Immature natural killer cell (primary cell): ENCODE measurements around the gene CA14. TPM values are rescaled to one million over a fixed set of nuclear protein-coding genes. Genes with fewer than 3 reads are reported as not detected.
"Not testable (repeated sequence)": the region's sequence is repeated elsewhere in the genome, so short reads cannot be mapped to it uniquely, and the experiment has no call there.

Source experiments
- DNase-seq, 3 donors: peaks; one replicate each; pipeline ENCODE4 v3.0.0; 2022; ENCODE audit warnings: mixed read lengths in 1 of 3
- H3K27ac Mint-ChIP-seq, 6 donors: one replicate each; pipeline ENCODE4 v1.8.0; 2020; ENCODE audit warnings: mixed read lengths in 6 of 6, mild to moderate bottlenecking in 5 of 6, inconsistent platforms in 4 of 6, moderate library complexity in 3 of 6
- H3K27me3 Mint-ChIP-seq, 3 donors: one replicate each; pipeline ENCODE4 v1.8.0; 2020 to 2021; ENCODE audit warnings: low read depth in 3 of 3, mild to moderate bottlenecking in 3 of 3, mixed read lengths in 3 of 3, moderate library complexity in 3 of 3, inconsistent platforms in 1 of 3
- H3K36me3 Mint-ChIP-seq, 3 donors: one replicate each; pipeline ENCODE4 v1.8.0; 2020; ENCODE audit warnings: mixed read lengths in 3 of 3, inconsistent platforms in 2 of 3, mild to moderate bottlenecking in 2 of 3
- H3K4me1 Mint-ChIP-seq, 2 donors: one replicate each; pipeline ENCODE4 v1.8.0; 2020; ENCODE audit warnings: inconsistent platforms in 2 of 2, mild to moderate bottlenecking in 2 of 2, mixed read lengths in 2 of 2, moderate library complexity in 1 of 2
- H3K4me3 Mint-ChIP-seq, 5 donors: one replicate each; pipeline ENCODE4 v1.8.0; 2020; ENCODE audit warnings: mild to moderate bottlenecking in 5 of 5, mixed read lengths in 5 of 5, inconsistent platforms in 3 of 5, moderate library complexity in 3 of 5
- H3K9me3 Mint-ChIP-seq, 6 donors: one replicate each; pipeline ENCODE4 v1.8.0; 2020; ENCODE audit warnings: mild to moderate bottlenecking in 6 of 6, mixed read lengths in 6 of 6, inconsistent platforms in 4 of 6, moderate library complexity in 3 of 6
- polyA plus RNA-seq, 3 donors: library from polyadenylated mRNA; unstranded; fragments of 300-500 nt; fragmentation: Illumina TruSeq; gene quantifications; one replicate each; pipeline ENCODE4 v1.2.3, GENCODE V29; 2021

The CA14 gene
- polyA plus RNA-seq = under 1 TPM in 2 of 3 donors, not detected in 1; 0.27 to 0.70 TPM

DNA sequence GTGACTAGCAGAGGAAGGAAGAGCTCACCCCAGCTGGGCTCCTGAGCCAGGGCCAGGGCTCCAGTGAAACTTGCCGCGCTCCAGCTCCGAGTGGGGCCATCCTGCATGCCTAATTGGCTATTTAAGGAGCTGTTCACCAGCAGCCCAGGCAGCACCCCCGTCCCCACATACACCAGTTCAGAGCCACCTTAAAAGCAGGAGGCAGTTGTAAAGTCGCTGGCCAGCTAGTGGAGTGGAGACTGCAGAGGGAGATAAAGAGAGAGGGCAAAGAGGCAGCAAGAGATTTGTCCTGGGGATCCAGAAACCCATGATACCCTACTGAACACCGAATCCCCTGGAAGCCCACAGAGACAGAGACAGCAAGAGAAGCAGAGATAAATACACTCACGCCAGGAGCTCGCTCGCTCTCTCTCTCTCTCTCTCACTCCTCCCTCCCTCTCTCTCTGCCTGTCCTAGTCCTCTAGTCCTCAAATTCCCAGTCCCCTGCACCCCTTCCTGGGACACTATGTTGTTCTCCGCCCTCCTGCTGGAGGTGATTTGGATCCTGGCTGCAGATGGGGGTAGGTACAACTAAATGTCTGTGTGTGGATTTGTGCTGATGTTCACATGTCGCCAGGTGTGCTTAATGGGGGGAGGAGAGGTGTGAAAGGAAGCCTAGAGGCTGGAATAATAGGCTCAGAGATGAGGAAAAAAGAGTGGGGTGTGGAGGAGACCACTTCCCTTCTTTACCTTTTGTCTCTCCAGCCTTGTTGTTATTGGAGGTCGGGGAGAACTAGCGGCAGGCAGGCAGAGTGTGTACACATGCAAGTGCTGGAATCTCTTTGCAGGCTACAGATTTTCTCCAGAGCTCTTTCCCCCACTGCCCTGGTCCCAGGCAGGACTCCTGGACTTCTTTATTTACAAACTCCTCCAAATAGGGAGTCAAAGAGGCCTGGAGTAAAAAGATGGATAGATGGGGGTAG, at the start of gene CA14:
Gene CA14 (plus strand): TSS at position 151 of the 962 bp plus-strand sequence. CDS start 355 bp downstream, at position 506.
- Mint-ChIP-seq H3K27me3 (peaks cover 14 to 31% (median 18%) of the 10 kb centered on the region in 3 donors), H3K36me3 (no peaks in the 10 kb centered on the region), H3K4me1 (peaks cover 10 to 16% of the 10 kb centered on the region in 2 donors), H3K27ac (no peak within 1 kb of the TSS), H3K4me3 (peak within 1 kb of the TSS in 1 of 5 donors; percentile 27), H3K9me3 (peaks cover 0 to 1% (median 0%) of the 10 kb centered on the region in 6 donors)
- no peak for DNase-seq

DNA sequence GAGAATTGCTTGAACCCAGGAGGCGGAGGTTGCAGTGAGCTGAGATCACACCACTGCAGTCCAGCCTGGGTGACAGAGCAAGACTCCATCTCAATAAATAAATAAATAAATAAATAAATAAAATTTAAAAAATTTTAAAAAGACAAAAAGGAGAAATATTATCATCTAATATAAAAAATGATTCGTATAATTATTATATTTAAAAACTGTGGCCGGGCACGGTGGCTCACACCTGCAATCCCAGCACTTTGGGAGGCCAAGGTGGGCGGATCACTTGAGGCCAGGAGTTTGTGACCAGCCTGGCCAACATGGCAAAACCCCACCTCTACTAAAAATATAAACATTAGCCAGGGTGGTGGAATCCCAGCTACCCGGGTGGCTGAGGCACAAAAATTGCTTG, 49.1 kb upstream of the CA14 start:
- not testable (repeated sequence) for H3K4me1 Mint-ChIP-seq, H3K9me3 Mint-ChIP-seq, H3K27me3 Mint-ChIP-seq, H3K36me3 Mint-ChIP-seq, H3K27ac Mint-ChIP-seq, DNase-seq, H3K4me3 Mint-ChIP-seq

DNA sequence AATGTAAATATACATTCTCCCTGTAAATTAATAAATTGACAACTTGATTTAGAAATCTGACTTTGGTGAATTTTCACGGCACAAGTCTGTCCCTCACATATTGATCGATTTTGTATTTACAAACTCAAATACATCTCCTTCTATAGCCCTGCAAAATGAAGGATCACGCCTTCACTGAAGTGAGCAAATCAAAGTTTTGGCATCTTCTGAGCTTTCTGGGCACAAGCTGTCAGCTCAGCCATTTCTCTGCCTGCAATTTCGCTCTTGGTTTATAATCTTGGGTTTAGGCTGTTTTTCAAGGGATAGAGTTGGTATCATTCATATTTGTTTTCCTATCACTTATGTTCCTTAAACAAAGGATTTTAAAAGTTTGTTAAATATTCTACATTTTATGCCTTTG, 47.5 kb upstream of the CA14 start:
- H3K9me3 Mint-ChIP-seq = no peaks in the 10 kb centered on the region
- peaks cover 3 to 13% (median 9%) of the 10 kb centered on the region in 3 donors for H3K27me3 Mint-ChIP-seq

DNA sequence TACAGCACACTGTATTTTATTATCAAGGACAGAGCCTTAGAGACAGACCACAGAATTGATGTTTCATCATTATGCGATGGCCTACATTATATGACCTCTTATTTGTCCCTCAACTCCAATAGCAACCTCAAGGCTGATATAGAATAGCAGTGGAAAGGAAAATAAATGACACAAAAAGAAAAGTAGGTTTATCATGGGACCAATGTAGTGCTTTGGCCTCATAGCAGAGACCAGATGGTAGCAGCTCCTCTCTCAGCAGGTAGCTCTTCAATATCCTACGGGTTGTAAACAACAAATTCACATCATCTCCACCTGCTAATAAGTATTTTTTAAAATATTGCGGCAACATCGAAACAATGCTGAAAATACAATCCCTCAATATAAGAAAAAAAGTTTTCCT, 46.9 kb upstream of the CA14 start:
- Mint-ChIP-seq H3K27ac (no peak overlapping the region), H3K27me3 (peaks cover 3 to 13% (median 9%) of the 10 kb centered on the region in 3 donors), H3K9me3 (no peaks in the 10 kb centered on the region), H3K4me3 (no peak overlapping the region), H3K4me1 (peaks cover 18 to 20% of the 10 kb centered on the region in 2 donors), H3K36me3 (no peaks in the 10 kb centered on the region)
- DNase-seq = no peak

More for the DNA sequence above, 47.5 kb upstream of the CA14 start:
- DNase-seq = no peak
- no peak overlapping the region for H3K27ac Mint-ChIP-seq
- no peaks in the 10 kb centered on the region for H3K36me3 Mint-ChIP-seq
- H3K4me1 Mint-ChIP-seq = peaks cover 18 to 20% of the 10 kb centered on the region in 2 donors
- H3K4me3 Mint-ChIP-seq = no peak overlapping the region

DNA sequence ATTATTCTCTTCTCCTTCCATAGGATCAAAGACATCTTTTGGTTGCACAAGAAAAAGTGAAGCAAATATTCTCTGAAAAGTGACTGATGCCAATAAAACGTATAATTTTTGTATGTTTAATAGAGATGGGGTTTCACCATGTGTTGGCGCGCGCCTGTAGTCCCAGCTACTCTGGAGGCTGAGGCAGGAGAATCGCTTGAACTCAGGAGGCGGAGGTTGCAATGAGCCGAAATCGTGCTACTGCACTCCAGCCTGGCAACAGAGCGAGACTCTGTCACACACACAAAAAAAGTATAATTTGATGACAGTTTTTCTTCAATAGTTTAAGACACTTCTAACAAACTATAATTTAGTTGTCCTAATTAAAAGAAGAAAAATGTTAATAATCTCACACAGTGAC, 45.5 kb upstream of the CA14 start:
- no peak overlapping the region for H3K27ac Mint-ChIP-seq
- no peak for DNase-seq
- no peaks in the 10 kb centered on the region for H3K36me3 Mint-ChIP-seq

DNA sequence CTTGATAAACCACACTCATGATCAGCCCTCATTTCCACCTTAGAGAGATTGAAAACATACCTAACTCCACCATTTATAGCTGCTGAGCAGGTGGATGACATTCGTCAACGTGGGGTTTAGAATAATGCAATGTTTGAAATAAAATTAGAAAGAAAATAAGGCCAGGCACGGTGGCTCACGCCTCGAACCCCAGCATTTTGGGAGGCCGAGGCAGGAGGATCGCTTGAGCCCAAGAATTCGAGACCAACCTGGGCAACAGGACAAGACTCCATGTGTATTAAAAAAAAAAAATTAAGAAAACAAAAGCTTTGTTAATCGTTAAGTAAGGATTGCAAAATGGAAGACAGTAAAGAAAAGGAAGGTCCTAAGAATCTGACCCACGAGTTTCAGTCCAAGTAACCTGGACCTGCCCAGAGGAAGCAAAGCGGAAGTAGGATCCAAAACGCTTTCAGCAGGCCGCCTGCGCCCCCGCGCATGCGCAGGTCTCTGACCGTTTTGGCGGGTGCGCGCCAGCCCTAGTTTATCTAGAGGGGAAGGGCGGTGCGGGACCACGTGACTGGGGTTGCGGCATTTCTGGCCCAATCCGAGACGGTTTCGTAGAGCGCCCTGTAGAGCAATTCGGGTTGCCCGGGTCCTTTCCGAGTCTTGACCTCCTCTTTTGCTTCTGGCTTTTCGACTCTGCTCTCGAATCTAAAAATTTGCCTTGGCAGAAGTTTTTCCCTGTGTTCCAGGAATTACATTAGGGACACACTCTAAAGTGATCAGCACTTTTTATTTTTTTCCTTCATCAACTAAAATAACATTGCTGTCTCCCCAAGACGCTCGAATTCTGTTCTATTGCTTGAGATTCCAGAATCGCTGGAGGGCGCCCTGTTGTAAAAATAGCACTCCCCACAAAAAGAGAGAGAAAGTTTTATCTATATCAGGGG, 44.1 kb upstream of the CA14 start:
- peak overlapping the region; percentile 90 to 98 (median 94) for H3K4me3 Mint-ChIP-seq
- peaks cover 18 to 20% of the 10 kb centered on the region in 2 donors for H3K4me1 Mint-ChIP-seq
- H3K27me3 Mint-ChIP-seq = peaks cover 3 to 10% (median 9%) of the 10 kb centered on the region in 3 donors
- H3K27ac Mint-ChIP-seq = peak overlapping the region; percentile 94 to 98 (median 96)
- H3K36me3 Mint-ChIP-seq = no peaks in the 10 kb centered on the region
- no peaks in the 10 kb centered on the region for H3K9me3 Mint-ChIP-seq
- DNase-seq = peak; percentile 88 to 91 (median 91)

More for the DNA sequence above, 45.5 kb upstream of the CA14 start:
- peaks cover 3 to 10% (median 9%) of the 10 kb centered on the region in 3 donors for H3K27me3 Mint-ChIP-seq
- H3K4me3 Mint-ChIP-seq = no peak overlapping the region
- H3K9me3 Mint-ChIP-seq = no peaks in the 10 kb centered on the region
- H3K4me1 Mint-ChIP-seq = peaks cover 18 to 20% of the 10 kb centered on the region in 2 donors

DNA sequence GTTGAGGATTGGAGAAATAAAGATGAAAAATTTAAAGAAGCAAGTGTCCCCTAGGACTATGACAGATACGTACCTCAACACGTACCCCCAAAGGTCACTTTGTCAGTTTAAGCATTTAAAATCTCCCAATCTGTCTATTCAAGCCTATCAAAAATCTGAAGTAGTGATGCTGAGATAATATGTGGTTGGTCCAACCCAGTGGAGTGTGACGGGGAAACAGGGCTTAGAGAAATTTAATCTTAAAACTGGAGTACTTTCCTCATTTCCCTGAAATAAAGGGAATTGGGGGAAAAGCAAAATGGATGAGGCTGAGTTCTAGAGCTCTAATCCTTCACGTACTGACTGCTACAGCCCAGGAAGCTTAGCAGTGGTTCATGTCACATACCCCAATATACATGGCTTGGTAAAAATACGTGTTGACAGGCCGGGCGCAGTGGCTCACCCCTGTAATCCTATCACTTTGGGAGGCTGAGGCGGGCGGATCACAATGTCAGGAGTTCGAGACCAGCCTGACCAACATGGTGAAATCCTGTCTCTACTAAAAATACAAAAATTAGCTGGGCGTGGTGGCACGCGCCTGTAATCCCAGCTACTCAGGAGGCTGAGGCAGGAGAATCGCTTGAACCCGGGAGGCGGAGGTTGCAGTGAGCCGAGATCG, 43.3 kb upstream of the CA14 start:
- peaks cover 3 to 10% (median 9%) of the 10 kb centered on the region in 3 donors for H3K27me3 Mint-ChIP-seq
- peak overlapping the region; percentile 90 to 98 (median 94) for H3K4me3 Mint-ChIP-seq
- H3K4me1 Mint-ChIP-seq = peaks cover 18 to 20% of the 10 kb centered on the region in 2 donors

DNA sequence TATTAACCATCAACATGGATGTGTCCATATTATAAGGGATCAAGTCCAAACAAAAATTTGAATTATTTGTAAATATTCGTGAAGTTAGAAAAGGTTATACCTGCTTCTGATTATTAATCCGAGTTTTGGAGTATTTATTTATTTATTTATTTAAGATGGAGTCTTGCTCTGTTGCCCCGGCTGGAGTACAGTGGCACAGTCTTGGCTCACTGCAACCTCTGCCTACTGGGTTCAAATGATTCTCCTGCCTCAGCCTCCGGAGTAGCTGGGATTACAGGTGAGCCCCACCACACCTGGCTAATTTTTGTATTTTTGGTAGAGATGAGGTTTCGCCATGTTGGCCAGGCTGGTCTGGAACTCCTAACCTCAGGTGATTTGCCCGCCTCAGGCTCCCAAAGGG, 41.7 kb upstream of the CA14 start:
- DNase-seq, H3K4me3 Mint-ChIP-seq, H3K9me3 Mint-ChIP-seq, H3K27ac Mint-ChIP-seq, H3K36me3 Mint-ChIP-seq: not testable (repeated sequence)
- Mint-ChIP-seq H3K4me1 (peaks cover 18 to 20% of the 10 kb centered on the region in 2 donors), H3K27me3 (peaks cover 3 to 10% (median 10%) of the 10 kb centered on the region in 3 donors)

More for the DNA sequence above, 43.3 kb upstream of the CA14 start:
- H3K9me3 Mint-ChIP-seq, DNase-seq, H3K36me3 Mint-ChIP-seq: not testable (repeated sequence)
- H3K27ac Mint-ChIP-seq = peak overlapping the region; percentile 94 to 98 (median 96)

GRCh38 chr1:150221552-150221951, 36.0 kb upstream of the CA14 start:
- Mint-ChIP-seq H3K36me3 (peaks cover 16 to 28% (median 24%) of the 10 kb centered on the region in 3 donors), H3K9me3 (no peaks in the 10 kb centered on the region), H3K4me1 (peaks cover 2 to 5% of the 10 kb centered on the region in 2 donors), H3K27me3 (peaks cover 0 to 1% (median 0%) of the 10 kb centered on the region in 3 donors), H3K4me3 (no peak overlapping the region), H3K27ac (no peak overlapping the region)
- peak in 1 of 3 donors; percentile 21 for DNase-seq

DNA sequence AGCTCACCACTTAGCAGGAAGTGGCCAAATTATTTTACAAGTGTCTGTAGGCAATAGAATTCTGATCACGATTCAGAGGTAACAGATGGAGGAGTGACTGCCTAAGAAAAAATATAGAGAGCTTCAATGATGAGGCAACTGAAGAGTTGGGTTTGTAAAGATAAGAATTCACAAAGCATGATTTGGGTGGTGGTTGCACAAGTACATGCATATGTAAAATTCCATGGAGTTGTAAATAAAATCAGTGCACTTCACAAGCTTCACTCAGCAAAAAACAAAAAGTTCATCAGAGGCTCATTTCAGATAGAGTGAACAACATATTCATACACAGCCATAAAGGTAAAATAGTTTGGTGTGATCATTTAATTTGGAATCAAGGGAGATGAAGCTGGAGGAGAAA, 32.6 kb upstream of the CA14 start:
- Mint-ChIP-seq H3K36me3 (peaks cover 25 to 37% (median 27%) of the 10 kb centered on the region in 3 donors), H3K27me3 (peaks cover 0 to 1% (median 1%) of the 10 kb centered on the region in 3 donors), H3K27ac (peak overlapping the region in 5 of 6 donors; percentile 7 to 49 (median 18)), H3K4me1 (peaks cover 2 to 5% of the 10 kb centered on the region in 2 donors), H3K9me3 (no peaks in the 10 kb centered on the region), H3K4me3 (no peak overlapping the region)
- DNase-seq = no peak

- no peak for DNase-seq
- Mint-ChIP-seq H3K4me1 (peaks cover 2 to 5% of the 10 kb centered on the region in 2 donors), H3K4me3 (no peak overlapping the region), H3K9me3 (no peaks in the 10 kb centered on the region), H3K36me3 (peaks cover 25 to 37% (median 27%) of the 10 kb centered on the region in 3 donors), H3K27me3 (peaks cover 0 to 2% (median 0%) of the 10 kb centered on the region in 3 donors), H3K27ac (no peak overlapping the region)
These were observed 32.0 kb upstream of the CA14 start for GRCh38 chr1:150225546-150225945.

GRCh38 chr1:150226486-150226885, 31.1 kb upstream of the CA14 start:
- Mint-ChIP-seq H3K9me3 (no peaks in the 10 kb centered on the region), H3K4me3 (no peak overlapping the region), H3K4me1 (peaks cover 2 to 5% of the 10 kb centered on the region in 2 donors), H3K27ac (peak overlapping the region in 2 of 6 donors; percentile 9 to 37), H3K36me3 (peaks cover 25 to 41% (median 27%) of the 10 kb centered on the region in 3 donors), H3K27me3 (peaks cover 0 to 2% (median 0%) of the 10 kb centered on the region in 3 donors)
- no peak for DNase-seq

- Mint-ChIP-seq H3K27me3 (peaks cover 0 to 2% (median 0%) of the 10 kb centered on the region in 3 donors), H3K4me3 (no peak overlapping the region), H3K9me3 (no peaks in the 10 kb centered on the region), H3K36me3 (peaks cover 25 to 41% (median 27%) of the 10 kb centered on the region in 3 donors), H3K4me1 (peaks cover 2 to 5% of the 10 kb centered on the region in 2 donors), H3K27ac (no peak overlapping the region)
- DNase-seq = no peak
These were observed 30.3 kb upstream of the CA14 start for GRCh38 chr1:150227228-150227627.
